Vagina (tissue), 2 donors: ENCODE data around the gene STOX2. TPM values are rescaled to one million over a fixed set of nuclear protein-coding genes. Genes with fewer than 3 reads are reported as not detected.

ENCODE experiments used
- DNase-seq, 2 donors: peaks; one replicate each; pipeline ENCODE4 v3.0.0-alpha.2; 2017; ENCODE audit errors: extremely low spot score in 2 of 2
- H3K27ac ChIP-seq: fragments of 200-600 bp; sonication (generic); one replicate; pipeline ENCODE4 v1.5.1; 2019
- H3K27me3 ChIP-seq: fragments of 200-600 bp; sonication (generic); one replicate; pipeline ENCODE4 v1.5.1; 2019
- H3K36me3 ChIP-seq, 2 donors: fragments of 200-600 bp; sonication (generic); one replicate each; pipeline ENCODE4 v1.5.1; 2017 to 2019
- H3K4me1 ChIP-seq: fragments of 200-600 bp; sonication (generic); one replicate; pipeline ENCODE4 v1.5.1; 2019
- H3K4me3 ChIP-seq, 2 donors: fragments of 200-600 bp; sonication (generic); 1 replicate in 1 of 2; 2 replicates in 1 of 2; pipeline ENCODE4 v1.5.1; 2016 to 2019
- H3K9me3 ChIP-seq: fragments of 200-600 bp; sonication (generic); one replicate; pipeline ENCODE4 v1.5.1; 2019
- CTCF ChIP-seq, 3 experiments: fragments of 450-650 bp in 2 of 3; fragments of 200-600 bp in 1 of 3; sonication (generic) in 1 of 3; IDR thresholded peaks; one replicate each; pipeline ENCODE4 v1.5.1; 2017 to 2019; ENCODE audit warnings: antibody characterized with exemption in 3 of 3, mild to moderate bottlenecking in 2 of 3, moderate library complexity in 2 of 3
- POLR2A ChIP-seq, 2 donors: fragments of 450-650 bp; IDR thresholded peaks; one replicate each; pipeline ENCODE4 v1.6.1; 2017; ENCODE audit warnings: antibody characterized with exemption in 2 of 2, mild to moderate bottlenecking in 2 of 2, moderate library complexity in 2 of 2
- POLR2AphosphoS5 ChIP-seq, 2 donors: sonication (generic); formaldehyde crosslinking; IDR thresholded peaks; one replicate each; pipeline ENCODE4 v1.9.0; 2017; ENCODE audit warnings: antibody characterized with exemption in 2 of 2, mild to moderate bottlenecking in 2 of 2, low read depth in 1 of 2; ENCODE audit not compliant: insufficient read depth in 1 of 2
- intact Hi-C: fragments of 100-400 bp; cut with DNase I; formaldehyde crosslinking; loops from one replicate; pipeline ENCODE4 v1.15.1; 2023
- total RNA-seq: library from RNA; depleted of rRNA; stranded (reverse); fragments of >200 nt; gene quantifications from one replicate; pipeline ENCODE4 v1.2.3, GENCODE V29; 2016

STOX2 gene
- total RNA-seq, 1 donor from 2014 or later, result 11.5 TPM

DNA sequence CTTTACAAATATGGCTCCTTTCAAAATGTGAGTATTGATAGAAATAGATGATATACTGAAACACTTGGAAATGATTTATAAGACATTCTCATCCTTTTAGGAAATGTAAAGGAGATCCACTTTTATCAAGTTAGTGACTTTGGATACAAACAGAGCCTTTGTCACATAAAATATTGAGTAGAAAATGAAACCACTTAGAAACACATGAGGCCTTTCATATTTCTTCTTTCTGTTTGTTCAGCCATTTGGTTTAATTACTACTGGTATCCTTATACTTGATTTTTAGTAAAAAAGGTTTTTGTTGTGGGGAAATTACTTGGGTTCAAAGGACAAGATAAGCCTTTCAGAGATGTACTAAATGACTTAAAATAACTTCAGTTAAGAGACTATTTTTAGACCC is 4.1 kb downstream of the STOX2 start:
- intact Hi-C loops, result no loop called here
- no peak overlapping the region for H3K4me3 ChIP-seq
- no peaks in the 10 kb centered on the region for H3K36me3 ChIP-seq
- no peak for TF ChIP-seq POLR2AphosphoS5 (IDR thresholded peaks at IDR 0.05; ENCODE audit: insufficient read depth in 1 of 2, low read depth in 1 of 2)
- TF ChIP-seq POLR2A (IDR thresholded peaks at IDR 0.05), result no peak
- no peak for TF ChIP-seq CTCF (IDR thresholded peaks at IDR 0.05)
- DNase-seq, result no peak
- H3K27me3 ChIP-seq, result no peaks in the 10 kb centered on the region
- H3K4me1 ChIP-seq, result peaks cover 25% of the 10 kb centered on the region
- H3K27ac ChIP-seq, result no peak overlapping the region
- H3K9me3 ChIP-seq, result no peaks in the 10 kb centered on the region

DNA sequence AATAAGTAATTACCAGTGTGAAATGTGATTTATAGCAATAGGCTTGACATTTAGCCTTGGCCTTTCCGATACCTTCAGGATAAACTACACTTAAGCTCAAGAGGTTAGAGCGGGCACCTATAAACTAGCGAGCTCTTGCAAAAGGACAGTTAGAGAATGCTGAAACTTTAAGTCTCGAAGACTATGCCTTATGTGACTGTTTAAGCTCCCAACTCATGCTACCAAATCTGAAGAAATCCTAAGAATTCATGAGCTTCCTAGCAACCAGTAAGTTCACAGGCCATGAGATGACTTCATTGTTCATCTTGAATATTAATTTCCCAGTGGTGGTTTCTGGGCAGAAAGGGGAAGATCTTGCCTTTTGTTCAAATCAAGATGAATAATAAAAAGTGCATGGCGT is 4.7 kb downstream of the STOX2 start:
- no peak for TF ChIP-seq POLR2AphosphoS5 (IDR thresholded peaks at IDR 0.05; ENCODE audit: insufficient read depth in 1 of 2, low read depth in 1 of 2)
- TF ChIP-seq CTCF (IDR thresholded peaks at IDR 0.05), result no peak
- TF ChIP-seq POLR2A (IDR thresholded peaks at IDR 0.05), result no peak
- no peaks in the 10 kb centered on the region for H3K9me3 ChIP-seq
- peaks cover 25% of the 10 kb centered on the region for H3K4me1 ChIP-seq
- DNase-seq, result no peak
- no peaks in the 10 kb centered on the region for H3K36me3 ChIP-seq
- H3K27me3 ChIP-seq, result no peaks in the 10 kb centered on the region
- H3K4me3 ChIP-seq, result no peak overlapping the region
- H3K27ac ChIP-seq, result no peak overlapping the region
- intact Hi-C loops, result no loop called here

GRCh38 chr4:183912585-183912984 is 7.5 kb downstream of the STOX2 start:
- intact Hi-C loops, result no loop called here
- H3K27me3 ChIP-seq, result no peaks in the 10 kb centered on the region
- peaks cover 3% of the 10 kb centered on the region for H3K4me1 ChIP-seq
- no peak for TF ChIP-seq CTCF (IDR thresholded peaks at IDR 0.05)
- no peak for TF ChIP-seq POLR2A (IDR thresholded peaks at IDR 0.05)
- no peak for TF ChIP-seq POLR2AphosphoS5 (IDR thresholded peaks at IDR 0.05; ENCODE audit: insufficient read depth in 1 of 2, low read depth in 1 of 2)
- H3K9me3 ChIP-seq, result no peaks in the 10 kb centered on the region
- DNase-seq, result no peak
- H3K4me3 ChIP-seq, result no peak overlapping the region
- no peak overlapping the region for H3K27ac ChIP-seq
- H3K36me3 ChIP-seq, result no peaks in the 10 kb centered on the region

DNA sequence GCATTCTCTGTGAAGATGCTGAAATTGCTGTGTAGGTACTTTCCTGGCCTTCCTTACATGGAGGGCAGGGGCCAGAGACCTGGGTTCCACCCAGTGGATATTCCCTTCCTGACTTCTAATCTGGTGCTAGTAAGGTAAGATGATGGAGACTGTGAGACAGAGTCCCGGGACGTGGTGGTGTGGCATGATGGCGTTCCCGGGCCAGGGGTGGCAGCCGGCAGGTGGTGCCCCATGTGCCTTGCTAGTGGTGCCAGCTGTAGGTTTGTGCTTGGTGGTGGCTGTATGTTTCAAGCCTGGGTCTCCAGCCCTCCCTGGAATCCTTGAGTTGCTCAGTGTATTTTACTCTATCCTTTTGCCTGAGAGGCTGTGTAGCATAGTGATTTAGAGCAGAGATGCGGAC is 10.9 kb downstream of the STOX2 start:
- no peak for TF ChIP-seq CTCF (IDR thresholded peaks at IDR 0.05)
- TF ChIP-seq POLR2A (IDR thresholded peaks at IDR 0.05), result no peak
- DNase-seq, result no peak
- intact Hi-C loops, result no loop called here
- Histone ChIP-seq H3K9me3 (no peaks in the 10 kb centered on the region), H3K36me3 (no peaks in the 10 kb centered on the region), H3K4me1 (no peaks in the 10 kb centered on the region), H3K4me3 (no peak overlapping the region), H3K27ac (no peak overlapping the region), H3K27me3 (no peaks in the 10 kb centered on the region)

DNA sequence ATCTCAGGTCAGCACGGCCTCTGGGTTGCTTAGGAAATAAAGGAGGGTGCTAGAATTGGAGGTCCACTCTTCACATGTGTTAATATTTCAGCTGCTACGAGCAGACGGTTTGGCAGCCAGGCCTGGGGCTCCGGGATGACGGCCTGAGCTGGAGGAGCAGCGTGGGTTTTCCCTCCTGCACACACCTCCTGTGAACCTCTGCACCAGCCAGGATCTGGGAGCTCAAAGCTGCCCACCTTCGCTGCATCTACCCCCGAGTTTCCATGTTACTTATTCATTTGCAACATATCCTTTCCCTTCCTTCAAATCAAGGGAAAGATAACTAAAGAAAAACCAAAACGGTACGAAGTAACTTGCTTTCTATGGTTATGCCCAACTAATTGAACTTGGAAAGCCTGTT is 13.6 kb downstream of the STOX2 start:
- H3K9me3 ChIP-seq, result no peaks in the 10 kb centered on the region
- no peak for DNase-seq
- H3K27ac ChIP-seq, result no peak overlapping the region
- intact Hi-C loops, result no loop called here
- no peaks in the 10 kb centered on the region for H3K36me3 ChIP-seq
- no peak overlapping the region for H3K4me3 ChIP-seq
- no peaks in the 10 kb centered on the region for H3K27me3 ChIP-seq
- no peak for TF ChIP-seq CTCF (IDR thresholded peaks at IDR 0.05)
- H3K4me1 ChIP-seq, result no peaks in the 10 kb centered on the region
